Muscle of leg (tissue), 11 donors: Measurements from ENCODE around the gene LIX1. TPM values are rescaled to one million over a fixed set of nuclear protein-coding genes. Genes with fewer than 3 reads are reported as not detected.

Source experiments
- DNase-seq: peaks from one replicate; pipeline ENCODE4 v3.0.0; 2013
- H3K27ac ChIP-seq: one replicate; pipeline ENCODE4 v1.5.1; 2013; ENCODE audit warnings: mild to moderate bottlenecking, low read length, control low read depth
- H3K27me3 ChIP-seq: one replicate; pipeline ENCODE4 v1.6.1; 2013; ENCODE audit warnings: low read length; ENCODE audit not compliant: control insufficient read depth, insufficient read depth
- H3K36me3 ChIP-seq: one replicate; pipeline ENCODE4 v1.6.1; 2013; ENCODE audit warnings: low read length; ENCODE audit not compliant: control insufficient read depth, insufficient read depth
- H3K4me1 ChIP-seq: one replicate; pipeline ENCODE4 v1.6.1; 2013; ENCODE audit warnings: low read length; ENCODE audit not compliant: control insufficient read depth, insufficient read depth
- H3K4me3 ChIP-seq: one replicate; pipeline ENCODE4 v1.5.1; 2013; ENCODE audit warnings: low read length, control low read depth
- H3K9me3 ChIP-seq: replicated peaks from 2 replicates; pipeline ENCODE4 v1.6.1; 2013; ENCODE audit warnings: low read depth, low read length; ENCODE audit not compliant: control insufficient read depth
- WGBS: methylation state at CpG from one replicate; pipeline ENCODE4 v1.1.5; 2013; ENCODE audit warnings: missing lambda C conversion rate; ENCODE audit not compliant: insufficient coverage; 5-methylcytosine and 5-hydroxymethylcytosine counted together
- polyA plus RNA-seq, 8 donors: library from polyadenylated mRNA; unstranded; fragments of 120-200 nt; gene quantifications; one replicate each; pipeline versions ENCODE4 v1.2.1 to v1.2.3, GENCODE V29; 2013; ENCODE audit warnings: inconsistent platforms in 1 of 8, low replicate concordance in 1 of 8; ENCODE audit not compliant: insufficient read length in 8 of 8, insufficient read depth in 1 of 8
- total RNA-seq: library from RNA; stranded (reverse); fragments of 120-200 nt; gene quantifications from one replicate; pipeline ENCODE4 v1.2.4, GENCODE V29; 2013

LIX1 gene
- total and polyA plus RNA-seq, 9 donors: 5.1 to 9.5 (median 6.7) TPM

DNA sequence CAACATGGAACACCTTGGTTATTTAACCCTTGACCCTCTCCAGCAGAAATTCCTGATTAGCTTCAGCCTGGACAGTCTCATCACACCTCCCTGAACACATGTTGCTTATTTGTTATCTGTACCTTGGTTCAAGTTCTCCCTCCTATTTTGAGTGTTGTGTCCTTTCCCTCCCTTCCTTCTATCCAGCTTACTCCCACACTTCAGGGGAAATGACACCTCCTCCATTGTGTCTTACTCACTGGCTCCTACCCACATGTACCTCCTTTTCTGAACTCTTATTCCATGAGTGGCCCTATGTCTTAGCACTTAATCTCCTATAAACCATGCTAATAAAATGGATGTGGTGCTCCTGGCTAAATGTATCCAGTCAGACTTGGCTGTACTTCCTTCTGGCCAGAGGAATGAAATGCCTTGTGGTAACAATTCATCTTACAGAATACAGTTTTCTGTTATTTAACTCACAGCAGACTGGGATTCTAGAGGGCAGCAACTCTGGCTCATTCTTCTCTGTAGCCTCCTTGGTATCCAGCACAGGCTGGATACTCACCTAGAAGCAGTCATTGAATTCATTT is 11.2 kb downstream of the LIX1 start:
- Histone ChIP-seq H3K36me3 (no peaks in the 10 kb centered on the region), H3K4me1 (peaks cover 7% of the 10 kb centered on the region), H3K9me3 (no peaks in the 10 kb centered on the region), H3K27ac (no peak overlapping the region), H3K27me3 (no peaks in the 10 kb centered on the region), H3K4me3 (no peak overlapping the region)
- DNase-seq: no peak

DNA sequence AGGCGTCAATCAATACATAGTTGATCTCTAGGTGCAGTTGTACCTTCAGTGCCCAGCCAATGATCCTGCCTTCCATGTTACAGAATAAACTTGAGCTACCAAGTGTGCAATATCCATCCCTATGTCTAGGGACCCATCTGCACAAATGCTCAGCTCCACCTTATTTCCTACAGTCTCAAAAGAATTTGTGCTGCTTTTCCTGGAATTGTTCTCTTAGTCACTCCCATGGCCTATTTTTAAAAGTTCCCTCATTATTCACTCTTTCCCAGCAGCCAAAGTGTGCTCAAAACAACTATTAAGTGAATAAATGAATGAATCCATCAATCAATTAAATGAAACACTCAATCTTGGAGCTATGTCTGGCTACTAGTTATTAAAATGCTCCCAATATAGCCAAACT is 14.7 kb downstream of the LIX1 start:
- DNase-seq: peak; percentile 33
- H3K4me3 ChIP-seq: no peak overlapping the region
- no peaks in the 10 kb centered on the region for H3K27me3 ChIP-seq
- no peaks in the 10 kb centered on the region for H3K9me3 ChIP-seq
- H3K4me1 ChIP-seq: no peaks in the 10 kb centered on the region
- no peaks in the 10 kb centered on the region for H3K36me3 ChIP-seq
- 100% methylated on average over 1 of the region's 1 CpG for WGBS
- no peak overlapping the region for H3K27ac ChIP-seq

- H3K4me1 ChIP-seq: no peaks in the 10 kb centered on the region
- WGBS: no CpG with 5 or more reads among the region's 3 CpGs
- no peak overlapping the region for H3K4me3 ChIP-seq
- no peaks in the 10 kb centered on the region for H3K36me3 ChIP-seq
- no peaks in the 10 kb centered on the region for H3K9me3 ChIP-seq
- no peak overlapping the region for H3K27ac ChIP-seq
- no peaks in the 10 kb centered on the region for H3K27me3 ChIP-seq
- no peak for DNase-seq
These were observed 17.2 kb downstream of the LIX1 start for GRCh38 chr5:97125125-97125683.

DNA sequence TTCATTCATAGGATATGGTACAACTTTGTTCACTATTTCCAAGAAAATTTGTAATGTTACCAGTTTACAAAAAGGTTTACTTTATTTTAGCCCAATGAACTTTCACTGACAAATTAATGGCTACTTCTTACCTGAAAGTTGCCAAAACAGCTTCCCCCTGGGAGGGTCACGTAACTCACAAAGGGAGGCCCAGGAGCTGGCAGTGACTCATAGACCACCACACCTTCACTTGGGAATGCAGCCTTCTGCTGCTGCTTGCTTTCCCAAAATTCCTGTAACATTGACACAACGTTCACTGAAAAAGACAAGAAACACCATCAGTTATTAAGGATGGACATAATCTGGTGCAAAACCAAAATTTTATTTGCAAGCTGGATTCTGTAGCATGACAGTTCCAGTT is 18.1 kb downstream of the LIX1 start:
- WGBS: 100% methylated on average over 1 of the region's 2 CpGs
- no peaks in the 10 kb centered on the region for H3K36me3 ChIP-seq
- H3K27me3 ChIP-seq: no peaks in the 10 kb centered on the region
- H3K9me3 ChIP-seq: no peaks in the 10 kb centered on the region
- H3K4me1 ChIP-seq: no peaks in the 10 kb centered on the region
- H3K4me3 ChIP-seq: no peak overlapping the region
- no peak overlapping the region for H3K27ac ChIP-seq
- no peak for DNase-seq

DNA sequence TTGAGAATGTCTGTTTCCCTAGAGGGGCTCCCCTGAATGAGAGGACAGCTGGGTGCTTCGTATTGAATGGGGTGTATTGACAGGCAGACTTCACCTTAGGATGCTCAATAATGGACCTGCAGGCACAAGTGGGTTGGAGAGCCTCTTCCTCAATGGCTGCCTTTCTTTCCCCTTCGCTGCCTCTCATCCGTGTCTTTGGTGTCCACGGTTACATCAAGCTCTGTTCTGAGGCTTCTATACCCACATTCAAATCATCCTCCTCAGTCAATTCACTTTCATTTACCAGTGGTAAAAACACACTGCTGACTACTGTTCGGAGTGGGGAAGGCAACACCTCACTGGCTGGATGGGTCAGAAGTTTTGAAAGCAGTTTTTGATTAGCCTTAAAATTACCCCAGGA is 20.6 kb downstream of the LIX1 start:
- Histone ChIP-seq H3K4me3 (no peak overlapping the region), H3K27ac (no peak overlapping the region), H3K27me3 (no peaks in the 10 kb centered on the region), H3K36me3 (no peaks in the 10 kb centered on the region), H3K9me3 (no peaks in the 10 kb centered on the region), H3K4me1 (peaks cover 4% of the 10 kb centered on the region)
- 95% methylated on average over 3 of the region's 5 CpGs for WGBS
- DNase-seq: no peak

DNA sequence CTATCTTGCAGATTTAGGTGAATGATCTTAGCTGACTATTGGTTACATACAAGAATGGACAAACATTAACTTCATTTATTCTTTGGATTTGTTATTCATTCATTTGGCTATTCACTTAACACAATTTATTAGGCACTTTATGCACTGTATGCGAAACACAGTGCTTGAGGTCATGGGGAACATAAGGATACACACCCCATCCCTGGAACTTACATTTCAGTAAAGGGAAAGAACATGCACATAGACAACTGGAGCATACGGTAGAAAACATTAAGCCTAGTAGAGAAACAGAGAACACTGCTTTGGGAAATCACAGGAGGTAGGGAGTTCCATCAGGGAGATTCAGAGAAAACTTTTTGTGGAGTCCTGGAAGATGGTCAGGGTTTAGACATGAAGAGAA is 22.2 kb downstream of the LIX1 start:
- Histone ChIP-seq H3K4me1 (peaks cover 4% of the 10 kb centered on the region), H3K9me3 (no peaks in the 10 kb centered on the region), H3K27ac (peak overlapping the region; percentile 91), H3K4me3 (no peak overlapping the region), H3K27me3 (no peaks in the 10 kb centered on the region), H3K36me3 (no peaks in the 10 kb centered on the region)
- WGBS: 63% methylated on average over 1 of the region's 2 CpGs
- no peak for DNase-seq

DNA sequence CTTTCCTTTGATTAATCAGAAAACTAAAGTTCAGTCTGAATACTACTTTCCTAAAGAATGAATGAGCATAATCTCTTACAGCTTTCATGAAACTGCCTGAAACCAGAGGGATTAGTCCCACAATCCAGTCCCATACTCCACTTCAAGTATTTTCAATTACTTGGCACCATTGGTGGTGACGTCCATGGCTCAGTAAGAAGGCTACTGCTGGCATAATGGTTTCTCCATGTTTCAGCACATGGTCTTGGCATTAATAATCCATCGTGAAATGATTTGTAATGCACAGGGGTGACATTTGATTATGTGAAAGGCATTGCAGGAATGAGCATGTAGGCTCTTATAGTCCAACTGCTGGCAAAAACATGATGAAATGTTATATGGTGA is 23.4 kb downstream of the LIX1 start:
- Histone ChIP-seq H3K27me3 (no peaks in the 10 kb centered on the region), H3K36me3 (no peaks in the 10 kb centered on the region), H3K9me3 (no peaks in the 10 kb centered on the region), H3K4me1 (peaks cover 4% of the 10 kb centered on the region), H3K4me3 (no peak overlapping the region), H3K27ac (peak overlapping the region; percentile 91)
- 38% methylated on average over 1 of the region's 2 CpGs for WGBS
- peak; percentile 91 for DNase-seq

- no peaks in the 10 kb centered on the region for H3K27me3 ChIP-seq
- no peaks in the 10 kb centered on the region for H3K36me3 ChIP-seq
- peak; percentile 84 for DNase-seq
- 29% methylated on average over 1 of the region's 2 CpGs for WGBS
- no peak overlapping the region for H3K4me3 ChIP-seq
- H3K4me1 ChIP-seq: peaks cover 4% of the 10 kb centered on the region
- H3K9me3 ChIP-seq: no peaks in the 10 kb centered on the region
- peak overlapping the region; percentile 91 for H3K27ac ChIP-seq
These were observed 24.0 kb downstream of the LIX1 start for GRCh38 chr5:97118261-97119006.

DNA sequence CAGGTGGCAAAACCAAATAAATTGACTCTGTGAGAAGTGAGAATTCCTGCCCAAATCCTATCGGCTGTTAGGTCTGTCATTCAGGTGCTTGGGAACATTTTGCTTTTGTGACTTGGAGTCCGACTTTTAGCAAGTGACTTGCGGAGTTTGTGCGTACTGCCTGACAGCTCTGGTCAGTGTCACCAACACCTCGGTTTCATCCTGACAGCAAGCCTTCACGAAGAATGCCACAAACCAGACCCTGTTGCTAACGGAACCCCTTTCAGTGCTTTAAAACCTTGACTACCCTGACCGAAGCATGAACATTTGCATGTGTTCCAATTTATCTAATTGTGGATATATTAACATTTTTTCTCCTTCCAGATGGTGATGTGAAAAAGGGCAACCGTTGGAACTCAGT is 26.5 kb downstream of the LIX1 start:
- Histone ChIP-seq H3K27ac (no peak overlapping the region), H3K27me3 (no peaks in the 10 kb centered on the region), H3K4me1 (peaks cover 6% of the 10 kb centered on the region), H3K36me3 (no peaks in the 10 kb centered on the region), H3K4me3 (no peak overlapping the region), H3K9me3 (no peaks in the 10 kb centered on the region)
- 61% methylated on average over 5 of the region's 9 CpGs for WGBS
- DNase-seq: no peak

- no peaks in the 10 kb centered on the region for H3K36me3 ChIP-seq
- no peak for DNase-seq
- H3K27me3 ChIP-seq: no peaks in the 10 kb centered on the region
- H3K4me3 ChIP-seq: no peak overlapping the region
- H3K4me1 ChIP-seq: peaks cover 2% of the 10 kb centered on the region
- no peak overlapping the region for H3K27ac ChIP-seq
- WGBS: no CpG with 5 or more reads among the region's 6 CpGs
- H3K9me3 ChIP-seq: no peaks in the 10 kb centered on the region
These were observed 30.2 kb downstream of the LIX1 start for GRCh38 chr5:97112230-97112629.
